ENCODE results near the gene CLTC.

The CLTC gene

GRCh38 chr17:59725691-59726090, 106.0 kb downstream of the CLTC start:
- DNase-seq = no peak

GRCh38 chr17:59727817-59728533, 108.3 kb downstream of the CLTC start:
- no peak for DNase-seq

DNA sequence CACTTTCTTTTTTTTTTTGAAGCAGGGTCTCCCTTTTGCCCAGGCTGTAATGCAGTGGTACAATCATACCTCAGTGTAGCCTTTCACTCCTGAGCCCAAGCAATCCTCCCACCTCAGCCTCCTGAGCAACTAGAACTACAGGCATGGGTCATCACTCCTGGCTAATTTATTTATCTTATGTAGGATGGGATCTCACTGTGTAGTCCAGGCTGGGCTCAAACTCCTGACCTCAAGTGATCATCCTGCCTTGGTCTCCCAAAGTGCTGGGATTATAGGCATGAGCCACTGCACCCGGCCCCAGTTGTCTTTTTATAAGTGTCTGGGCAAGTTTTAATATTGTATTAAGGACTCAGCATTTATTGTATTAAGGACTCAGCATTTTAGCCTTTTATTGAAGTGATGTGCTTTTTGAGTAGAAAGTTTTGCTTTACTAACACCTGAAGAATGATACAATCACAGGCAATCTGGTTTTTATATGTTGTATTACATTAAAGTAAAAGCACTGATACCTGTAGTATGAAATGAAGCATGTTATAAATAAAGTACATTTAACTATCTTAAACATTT, 110.7 kb downstream of the CLTC start:
- DNase-seq = no peak

DNA sequence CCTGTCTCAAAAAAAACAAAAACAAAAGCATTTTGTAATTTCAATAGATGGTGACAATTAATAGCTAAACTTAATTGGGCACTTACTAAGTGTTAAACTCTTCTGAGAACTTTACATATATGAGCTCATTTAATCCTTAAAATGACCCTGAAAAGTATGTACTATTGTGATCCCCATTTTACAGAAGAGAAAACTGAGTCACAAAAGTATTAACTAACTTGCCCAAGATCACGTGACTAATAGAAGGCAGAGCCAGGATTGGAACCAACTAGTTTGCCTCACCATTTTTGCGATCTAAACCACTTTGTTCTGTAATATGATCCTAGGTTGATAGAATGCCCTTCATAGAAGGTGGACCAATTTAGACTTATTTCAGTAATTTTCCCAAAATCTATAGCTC, 114.0 kb downstream of the CLTC start:
- no peak for DNase-seq

GRCh38 chr17:59734226-59734625, 114.5 kb downstream of the CLTC start:
- DNase-seq = no peak

DNA sequence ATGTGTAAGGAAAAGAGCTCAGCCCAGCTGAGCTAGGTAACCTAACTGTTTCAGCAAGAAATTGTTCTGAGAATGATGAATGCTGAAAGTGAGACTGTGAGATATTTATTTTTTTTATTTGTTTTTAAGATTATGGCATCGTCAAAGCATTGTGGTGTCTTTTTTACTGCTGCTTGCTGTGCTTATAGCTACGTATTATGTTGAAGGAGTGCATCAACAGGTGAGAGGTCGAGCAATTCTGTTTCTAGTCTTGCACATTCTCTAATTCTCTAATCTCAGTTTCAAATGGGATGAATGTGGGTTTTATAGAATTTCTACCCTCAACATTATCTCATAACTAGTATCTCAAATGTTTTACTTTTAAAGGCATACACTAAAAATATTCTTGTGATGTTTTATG, 117.6 kb downstream of the CLTC start:
- no peak for DNase-seq

GRCh38 chr17:59743842-59744241, 124.1 kb downstream of the CLTC start:
- DNase-seq = no peak

- no peak for DNase-seq
These were observed 125.3 kb downstream of the CLTC start for GRCh38 chr17:59745040-59745439.
